Body of pancreas (tissue), 4 donors: ENCODE measurements around the gene TMPRSS11F. TPM values are rescaled to one million over a fixed set of nuclear protein-coding genes. Genes with fewer than 3 reads are reported as not detected.

Experiments used
- ATAC-seq: fragments of 150-250 bp; one replicate; pipeline ENCODE4 v1.9.1; 2016
- DNase-seq, 4 donors: peaks; one replicate each; pipeline ENCODE4 v3.0.0-alpha.2; 2019
- H3K27ac ChIP-seq, 4 donors: fragments of 200-600 bp; sonication (generic); 1 replicate in 3 of 4; 2 replicates in 1 of 4; pipeline versions ENCODE4 v1.5.1 to v1.6.1; 2016 to 2019; ENCODE audit warnings: mild to moderate bottlenecking in 1 of 4, mixed read lengths in 1 of 4, moderate library complexity in 1 of 4
- H3K27me3 ChIP-seq, 2 donors: fragments of 200-600 bp; sonication (generic); one replicate each; pipeline ENCODE4 v1.6.0; 2016; ENCODE audit warnings: mild to moderate bottlenecking in 1 of 2
- H3K36me3 ChIP-seq, 2 donors: fragments of 200-600 bp; sonication (generic); replicated peaks in 1 of 2; 2 replicates each; pipeline ENCODE4 v1.5.1; 2016; ENCODE audit warnings: low read depth in 2 of 2; ENCODE audit not compliant: insufficient read depth in 1 of 2
- H3K4me1 ChIP-seq: fragments of 200-600 bp; sonication (generic); one replicate; pipeline ENCODE4 v1.6.0; 2016
- H3K4me3 ChIP-seq, 2 donors: fragments of 200-600 bp; sonication (generic); 1 replicate in 1 of 2; 2 replicates in 1 of 2; pipeline ENCODE4 v1.5.1; 2016 to 2019
- H3K9me3 ChIP-seq, 3 donors: fragments of 200-600 bp; sonication (generic); 1 replicate in 2 of 3; 2 replicates in 1 of 3; pipeline ENCODE4 v1.5.1; 2016
- CTCF ChIP-seq, 7 experiments: fragments of 450-650 bp in 4 of 7; fragments of 200-600 bp in 3 of 7; sonication (generic) in 3 of 7; IDR thresholded peaks; one replicate each; pipeline ENCODE4 v1.5.1; 2016 to 2019; ENCODE audit warnings: antibody characterized with exemption in 7 of 7
- POLR2A ChIP-seq, 3 donors: fragments of 450-650 bp; IDR thresholded peaks; one replicate each; pipeline ENCODE4 v1.6.1; 2016; ENCODE audit warnings: antibody characterized with exemption in 3 of 3, mild to moderate bottlenecking in 2 of 3
- WGBS, 2 donors: methylation state at CpG; one replicate each; pipeline ENCODE4 v1.1.5; 2017; 5-methylcytosine and 5-hydroxymethylcytosine counted together
- intact Hi-C: fragments of 100-400 bp; cut with DNase I; formaldehyde crosslinking; loops from one replicate; pipeline ENCODE4 v1.15.1; 2023
- total RNA-seq, 2 donors: library from RNA; depleted of rRNA; stranded (reverse); fragments of >200 nt; gene quantifications; one replicate each; pipeline ENCODE4 v1.1.0, GENCODE V29; 2016

TMPRSS11F gene
- total RNA-seq, 2 donors from 2014 or later, result not detected

GRCh38 chr4:68167706-68168105 lies 38.0 kb upstream of the TMPRSS11F start:
- H3K36me3 ChIP-seq, result no peaks in the 10 kb centered on the region
- ATAC-seq, result no peak
- intact Hi-C loops, result no loop called here
- TF ChIP-seq CTCF (IDR thresholded peaks at IDR 0.05) (no peak), POLR2A (IDR thresholded peaks at IDR 0.05) (no peak)
- 64 to 65% methylated on average over 3 of the region's 3 CpGs for WGBS, 2 donors
- no peaks in the 10 kb centered on the region for H3K4me1 ChIP-seq
- no peak overlapping the region for H3K4me3 ChIP-seq
- H3K27me3 ChIP-seq, result no peaks in the 10 kb centered on the region
- DNase-seq, result no peak
- H3K27ac ChIP-seq, result no peak overlapping the region
- H3K9me3 ChIP-seq, result no peaks in the 10 kb centered on the region

GRCh38 chr4:68167166-68167565 lies 37.5 kb upstream of the TMPRSS11F start:
- ATAC-seq (no peak), DNase-seq (no peak)
- intact Hi-C loops, result no loop called here
- Histone ChIP-seq H3K9me3 (peaks cover 0 to 5% (median 0%) of the 10 kb centered on the region in 3 donors), H3K27me3 (no peaks in the 10 kb centered on the region), H3K4me1 (no peaks in the 10 kb centered on the region), H3K27ac (no peak overlapping the region), H3K4me3 (no peak overlapping the region), H3K36me3 (no peaks in the 10 kb centered on the region)
- WGBS, 2 donors, result 36 to 48% methylated on average over 2 of the region's 2 CpGs
- TF ChIP-seq POLR2A (IDR thresholded peaks at IDR 0.05), result no peak
- TF ChIP-seq CTCF (IDR thresholded peaks at IDR 0.05), result no peak

- TF ChIP-seq CTCF (IDR thresholded peaks at IDR 0.05), result no peak
- H3K4me1 ChIP-seq, result no peaks in the 10 kb centered on the region
- no peak overlapping the region for H3K4me3 ChIP-seq
- peaks cover 0 to 7% (median 0%) of the 10 kb centered on the region in 3 donors for H3K9me3 ChIP-seq
- ATAC-seq (no peak), DNase-seq (no peak)
- H3K27ac ChIP-seq, result no peak overlapping the region
- 78 to 92% methylated on average over 1 of the region's 1 CpG for WGBS, 2 donors
- H3K27me3 ChIP-seq, result no peaks in the 10 kb centered on the region
- no peaks in the 10 kb centered on the region for H3K36me3 ChIP-seq
- intact Hi-C loops, result no loop called here
Observed at GRCh38 chr4:68163754-68164153, 34.1 kb upstream of the TMPRSS11F start.

- intact Hi-C loops, result no loop called here
- TF ChIP-seq POLR2A (IDR thresholded peaks at IDR 0.05) (no peak), CTCF (IDR thresholded peaks at IDR 0.05) (no peak)
- WGBS, 2 donors, result 21 to 35% methylated on average over 1 to 4 of the region's 4 CpGs
- ATAC-seq (no peak), DNase-seq (no peak)
- no peaks in the 10 kb centered on the region for H3K27me3 ChIP-seq
- no peak overlapping the region for H3K27ac ChIP-seq
- H3K36me3 ChIP-seq, result no peaks in the 10 kb centered on the region
- peaks cover 0 to 7% (median 0%) of the 10 kb centered on the region in 3 donors for H3K9me3 ChIP-seq
- H3K4me1 ChIP-seq, result no peaks in the 10 kb centered on the region
- no peak overlapping the region for H3K4me3 ChIP-seq
Observed at GRCh38 chr4:68162196-68162595, 32.5 kb upstream of the TMPRSS11F start.

GRCh38 chr4:68152411-68152810 lies 22.7 kb upstream of the TMPRSS11F start:
- TF ChIP-seq CTCF (IDR thresholded peaks at IDR 0.05), result no peak
- no peak for TF ChIP-seq POLR2A (IDR thresholded peaks at IDR 0.05)
- Histone ChIP-seq H3K27ac (no peak overlapping the region), H3K4me1 (no peaks in the 10 kb centered on the region), H3K27me3 (no peaks in the 10 kb centered on the region), H3K4me3 (no peak overlapping the region), H3K9me3 (no peaks in the 10 kb centered on the region), H3K36me3 (no peaks in the 10 kb centered on the region)
- intact Hi-C loops, result no loop called here
- 32 to 34% methylated on average over 2 of the region's 2 CpGs for WGBS, 2 donors
- no peak for ATAC-seq
- DNase-seq, result no peak
